Neuronal stem cell (in vitro differentiated cells): ENCODE measurements around the gene ABR.

ENCODE experiments used
- DNase-seq: peaks from one replicate; pipeline ENCODE4 v3.0.0-alpha.2; 2013; ENCODE audit warnings: low spot score
- H2AFZ ChIP-seq: one replicate; pipeline ENCODE4 v1.6.1; 2013; ENCODE audit warnings: mild to moderate bottlenecking, low read length, inconsistent platforms
- H2AK5ac ChIP-seq: 2 replicates; pipeline ENCODE4 v1.6.1; 2013; ENCODE audit warnings: low read depth, mild to moderate bottlenecking, inconsistent platforms, low read length, moderate library complexity, mixed read lengths
- H2BK120ac ChIP-seq: 2 replicates; pipeline ENCODE4 v1.6.1; 2013; ENCODE audit warnings: low read depth, mild to moderate bottlenecking, inconsistent platforms, low read length, moderate library complexity, mixed read lengths
- H2BK12ac ChIP-seq: one replicate; pipeline ENCODE4 v1.6.1; 2013; ENCODE audit warnings: low read length, inconsistent platforms
- H2BK15ac ChIP-seq: 2 replicates; pipeline ENCODE4 v1.6.1; 2013; ENCODE audit warnings: mild to moderate bottlenecking, low read length, inconsistent platforms, mixed read lengths
- H2BK5ac ChIP-seq: one replicate; pipeline ENCODE4 v1.6.1; 2013; ENCODE audit warnings: inconsistent platforms, mild to moderate bottlenecking, low read length, moderate library complexity
- H3K14ac ChIP-seq: one replicate; pipeline ENCODE4 v1.6.1; 2013; ENCODE audit warnings: low read length, inconsistent platforms
- H3K18ac ChIP-seq: 2 replicates; pipeline ENCODE4 v1.6.1; 2013; ENCODE audit warnings: low read length, inconsistent platforms
- H3K23ac ChIP-seq: 2 replicates; pipeline ENCODE4 v1.6.1; 2013; ENCODE audit warnings: low read depth, mild to moderate bottlenecking, mixed read lengths, low read length, inconsistent platforms; ENCODE audit not compliant: poor library complexity
- H3K27ac ChIP-seq: replicated peaks from 3 replicates; pipeline ENCODE4 v1.5.1; 2013; ENCODE audit warnings: low read length, inconsistent platforms
- H3K27me3 ChIP-seq, 3 experiments: 2 replicates each; pipeline ENCODE4 v1.6.1; 2013; ENCODE audit warnings: low read length in 3 of 3, mild to moderate bottlenecking in 2 of 3, inconsistent platforms in 1 of 3, low read depth in 1 of 3, mixed read lengths in 1 of 3, moderate library complexity in 1 of 3; ENCODE audit not compliant: control insufficient read depth in 3 of 3, insufficient read depth in 3 of 3
- H3K36me3 ChIP-seq, 2 donors: replicated peaks in 1 of 2; 2 replicates each; pipeline ENCODE4 v1.6.1; 2013; ENCODE audit warnings: low read length in 2 of 2; ENCODE audit not compliant: control insufficient read depth in 2 of 2, insufficient read depth in 2 of 2
- H3K4ac ChIP-seq: 2 replicates; pipeline ENCODE4 v1.6.1; 2013; ENCODE audit warnings: inconsistent platforms, mild to moderate bottlenecking, low read length, moderate library complexity
- H3K4me1 ChIP-seq, 2 donors: 1 replicate in 1 of 2; 2 replicates in 1 of 2; pipeline ENCODE4 v1.6.1; 2013; ENCODE audit warnings: low read length in 2 of 2, low read depth in 1 of 2; ENCODE audit not compliant: control insufficient read depth in 2 of 2, insufficient read depth in 1 of 2
- H3K4me2 ChIP-seq: one replicate; pipeline ENCODE4 v1.6.1; 2013; ENCODE audit warnings: mild to moderate bottlenecking, low read length, inconsistent platforms; ENCODE audit not compliant: insufficient read depth, poor library complexity, severe bottlenecking
- H3K4me3 ChIP-seq, 2 donors: 2 replicates each; pipeline ENCODE4 v1.5.1; 2013; ENCODE audit warnings: low read length in 2 of 2, mild to moderate bottlenecking in 2 of 2, inconsistent platforms in 1 of 2, moderate library complexity in 1 of 2
- H3K79me1 ChIP-seq: one replicate; pipeline ENCODE4 v1.6.1; 2013; ENCODE audit warnings: low read depth, mild to moderate bottlenecking, inconsistent platforms, low read length, moderate library complexity
- H3K9ac ChIP-seq: one replicate; pipeline ENCODE4 v1.6.1; 2013; ENCODE audit warnings: mild to moderate bottlenecking, low read depth, low read length, inconsistent platforms; ENCODE audit not compliant: poor library complexity
- H3K9me3 ChIP-seq, 2 donors: replicated peaks in 1 of 2; 2 replicates each; pipeline versions ENCODE3 to v1.6.1; 2013; ENCODE audit warnings: low read length in 2 of 2, mild to moderate bottlenecking in 2 of 2, inconsistent platforms in 1 of 2, low read depth in 1 of 2, mixed read lengths in 1 of 2, moderate library complexity in 1 of 2; ENCODE audit not compliant: control insufficient read depth in 2 of 2, insufficient read depth in 1 of 2
- H4K8ac ChIP-seq: one replicate; pipeline ENCODE4 v1.6.1; 2013; ENCODE audit warnings: low read depth, mild to moderate bottlenecking, inconsistent platforms, low read length, moderate library complexity
- H4K91ac ChIP-seq: one replicate; pipeline ENCODE4 v1.6.1; 2013; ENCODE audit warnings: low read length, low read depth, mild to moderate bottlenecking, inconsistent platforms; ENCODE audit not compliant: poor library complexity
- WGBS, 2 donors: extraction: QIAGEN DNeasy Blood & Tissue Kit; methylation state at CpG; one replicate each; pipeline ENCODE4 v1.1.7; 2013; ENCODE audit warnings: missing lambda C conversion rate in 2 of 2, mixed read lengths in 1 of 2; ENCODE audit not compliant: insufficient read length in 2 of 2, insufficient replicate concordance in 1 of 2; ENCODE audit errors: extremely low coverage in 2 of 2; 5-methylcytosine and 5-hydroxymethylcytosine counted together

Gene ABR

DNA sequence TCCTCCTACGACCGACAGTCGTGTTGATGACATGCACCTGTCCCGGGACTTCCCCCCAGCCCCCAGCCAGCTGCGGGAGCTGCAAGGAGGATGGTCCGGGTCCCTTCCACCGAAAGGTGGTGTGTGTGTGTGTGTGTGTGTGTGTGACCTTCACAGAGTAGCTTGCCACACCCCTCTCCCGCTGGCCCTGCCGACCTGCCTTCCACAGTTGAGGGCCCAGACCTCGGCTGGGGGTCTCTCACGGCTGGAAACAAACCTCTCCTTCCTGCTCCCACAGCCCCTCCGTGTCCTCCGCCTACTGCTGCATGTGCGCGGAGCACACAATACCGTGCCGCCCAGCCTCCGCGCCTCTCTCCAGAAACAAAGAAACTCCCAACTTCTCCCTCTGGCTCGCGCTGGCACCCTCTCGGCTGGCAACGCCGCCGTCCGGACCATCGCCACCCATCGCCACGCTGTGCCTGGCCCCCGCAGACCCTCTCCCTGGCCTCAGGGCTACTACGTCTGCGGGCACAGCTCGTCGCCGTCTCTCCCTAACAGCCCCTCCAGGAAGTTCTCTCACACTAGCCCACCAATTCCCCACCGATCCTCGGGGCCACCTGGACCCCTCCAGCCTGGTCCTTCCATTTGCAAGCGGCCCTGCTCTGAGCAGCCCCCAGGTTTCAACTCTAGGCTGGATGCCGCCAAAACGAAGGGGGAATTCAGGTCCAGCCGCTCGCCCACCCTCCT is 101.6 kb downstream of the ABR start:
- peak overlapping the region in 1 of 2 donors; percentile 56 for H3K4me3 ChIP-seq
- no peak overlapping the region for H3K27ac ChIP-seq
- H4K91ac ChIP-seq: no peak overlapping the region
- peak overlapping the region; percentile 96 for H3K23ac ChIP-seq
- H2BK12ac ChIP-seq: peak overlapping the region; percentile 90
- peak overlapping the region; percentile 87 for H3K18ac ChIP-seq
- H4K8ac ChIP-seq: peak overlapping the region; percentile 82
- no peaks in the 10 kb centered on the region for H3K27me3 ChIP-seq
- H3K9me3 ChIP-seq: peaks cover 0 to 2% of the 10 kb centered on the region in 2 donors
- no peak for DNase-seq
- peak overlapping the region; percentile 77 for H3K4ac ChIP-seq
- H3K36me3 ChIP-seq: peaks cover 11 to 45% of the 10 kb centered on the region in 2 donors
- peak overlapping the region; percentile 10 for H2BK120ac ChIP-seq
- H3K4me1 ChIP-seq: peaks cover 2 to 26% of the 10 kb centered on the region in 2 donors
- peak overlapping the region; percentile 98 for H2AK5ac ChIP-seq
- peak overlapping the region; percentile 42 for H2BK5ac ChIP-seq
- H2AFZ ChIP-seq: no peak overlapping the region
- H3K9ac ChIP-seq: peak overlapping the region; percentile 70
- peak overlapping the region; percentile 67 for H2BK15ac ChIP-seq
- no CpG with 5 or more reads among the region's 42 CpGs for WGBS, 2 donors
- H3K14ac ChIP-seq: peak overlapping the region; percentile 5
- peaks cover 4% of the 10 kb centered on the region for H3K79me1 ChIP-seq
- H3K4me2 ChIP-seq: peak overlapping the region; percentile 50

DNA sequence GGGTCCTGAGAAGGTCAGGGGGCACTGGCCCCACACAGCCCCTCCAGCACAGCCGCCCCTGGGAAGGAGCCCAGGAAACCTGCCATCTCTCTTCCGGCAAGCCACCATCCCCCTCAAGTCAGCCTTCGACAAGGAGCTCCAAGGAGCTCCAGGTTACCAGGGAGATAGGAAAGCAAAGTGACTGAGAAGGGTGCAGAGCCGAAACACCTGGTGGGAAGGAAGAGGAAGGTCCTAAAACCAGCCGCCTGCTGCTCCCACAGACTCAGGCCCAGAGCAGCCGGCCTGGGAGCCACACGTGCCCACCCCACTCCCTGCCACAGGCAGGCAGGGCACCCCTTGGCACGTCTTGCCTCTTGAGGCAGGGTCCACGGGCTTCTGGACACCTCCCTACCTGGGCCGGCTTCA is 102.2 kb downstream of the ABR start:
- no peak overlapping the region for H4K8ac ChIP-seq
- H4K91ac ChIP-seq: no peak overlapping the region
- H3K23ac ChIP-seq: peak overlapping the region; percentile 96
- H2AFZ ChIP-seq: no peak overlapping the region
- H3K14ac ChIP-seq: peak overlapping the region; percentile 5
- no CpG with 5 or more reads among the region's 10 CpGs for WGBS, 2 donors
- H3K4me1 ChIP-seq: peaks cover 2 to 26% of the 10 kb centered on the region in 2 donors
- H2BK5ac ChIP-seq: peak overlapping the region; percentile 42
- H3K27ac ChIP-seq: no peak overlapping the region
- H3K36me3 ChIP-seq: peaks cover 12 to 39% of the 10 kb centered on the region in 2 donors
- peak overlapping the region; percentile 50 for H3K4me2 ChIP-seq
- H2BK12ac ChIP-seq: peak overlapping the region; percentile 90
- peak overlapping the region; percentile 70 for H3K9ac ChIP-seq
- H2AK5ac ChIP-seq: peak overlapping the region; percentile 98
- no peak overlapping the region for H2BK120ac ChIP-seq
- peak overlapping the region; percentile 65 for H2BK15ac ChIP-seq
- H3K4me3 ChIP-seq: no peak overlapping the region
- DNase-seq: no peak
- H3K27me3 ChIP-seq: no peaks in the 10 kb centered on the region
- no peak overlapping the region for H3K4ac ChIP-seq
- H3K9me3 ChIP-seq: peaks cover 0 to 2% of the 10 kb centered on the region in 2 donors
- H3K79me1 ChIP-seq: peaks cover 4% of the 10 kb centered on the region
- peak overlapping the region; percentile 87 for H3K18ac ChIP-seq

DNA sequence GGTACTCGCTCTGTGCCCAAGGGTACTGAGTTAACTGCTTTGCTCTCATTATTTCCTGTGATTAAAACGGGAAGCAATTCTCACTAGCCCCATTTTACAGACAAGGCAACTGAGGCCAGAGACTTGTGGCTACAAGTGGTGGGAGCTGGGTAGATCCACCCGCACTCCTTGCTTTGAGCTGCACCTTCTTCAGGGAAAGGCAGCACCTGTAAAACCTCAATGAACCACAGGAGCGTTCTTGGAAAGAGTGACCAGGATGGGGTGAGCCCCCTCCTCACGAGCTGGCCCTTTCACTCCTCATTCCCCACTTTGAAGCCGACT is 102.8 kb downstream of the ABR start:
- no peak overlapping the region for H2BK5ac ChIP-seq
- H3K18ac ChIP-seq: no peak overlapping the region
- H3K4me1 ChIP-seq: peaks cover 2 to 26% of the 10 kb centered on the region in 2 donors
- H3K9me3 ChIP-seq: peaks cover 0 to 2% of the 10 kb centered on the region in 2 donors
- H3K4ac ChIP-seq: no peak overlapping the region
- no peak overlapping the region for H3K27ac ChIP-seq
- DNase-seq: no peak
- no peak overlapping the region for H4K91ac ChIP-seq
- H3K9ac ChIP-seq: no peak overlapping the region
- no peak overlapping the region for H2AK5ac ChIP-seq
- no peak overlapping the region for H4K8ac ChIP-seq
- H3K79me1 ChIP-seq: peaks cover 4% of the 10 kb centered on the region
- H3K23ac ChIP-seq: no peak overlapping the region
- H2BK120ac ChIP-seq: no peak overlapping the region
- no peak overlapping the region for H2BK12ac ChIP-seq
- H2BK15ac ChIP-seq: no peak overlapping the region
- no peak overlapping the region for H3K4me2 ChIP-seq
- H3K36me3 ChIP-seq: peaks cover 7 to 33% of the 10 kb centered on the region in 2 donors
- no CpG with 5 or more reads among the region's 6 CpGs for WGBS, 2 donors
- H3K4me3 ChIP-seq: no peak overlapping the region
- no peak overlapping the region for H2AFZ ChIP-seq
- no peaks in the 10 kb centered on the region for H3K27me3 ChIP-seq
- H3K14ac ChIP-seq: no peak overlapping the region

DNA sequence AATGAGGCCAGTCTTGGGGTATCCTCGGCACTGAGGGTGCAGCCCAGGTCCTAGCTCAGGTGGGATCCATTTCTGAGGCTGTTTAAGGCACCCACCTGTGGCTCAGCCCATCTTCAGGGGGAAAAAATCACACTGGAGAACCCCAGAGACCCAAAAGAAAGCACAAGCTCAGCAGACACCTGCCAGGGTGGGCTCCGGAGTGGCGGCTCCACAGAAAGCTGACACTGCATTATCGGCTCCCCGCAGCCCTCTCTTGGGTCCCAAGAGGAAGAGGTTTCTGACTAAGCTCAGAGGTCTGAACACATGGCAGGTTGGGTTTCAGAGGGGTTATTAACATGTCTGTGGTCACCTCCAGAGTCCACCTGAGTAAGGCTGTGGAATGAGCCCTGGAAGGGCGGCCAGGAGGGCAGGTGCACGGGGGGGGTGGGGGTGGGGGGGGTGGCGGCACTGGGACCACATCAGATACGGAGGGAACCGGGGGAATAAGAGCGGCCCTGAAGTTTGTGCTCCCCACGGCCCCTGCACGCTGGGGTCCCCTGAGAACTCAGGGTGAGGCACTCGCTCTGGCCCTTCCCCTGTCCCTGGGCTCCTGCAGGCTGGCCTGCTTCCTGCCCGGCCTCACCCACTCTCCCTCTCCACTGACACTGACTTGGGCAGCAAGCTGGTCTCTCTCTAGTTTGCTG is 103.3 kb downstream of the ABR start:
- Histone ChIP-seq H2AK5ac (no peak overlapping the region), H3K4me1 (peaks cover 2 to 26% of the 10 kb centered on the region in 2 donors), H3K36me3 (peaks cover 8 to 33% of the 10 kb centered on the region in 2 donors), H2BK12ac (no peak overlapping the region), H2BK15ac (no peak overlapping the region), H4K91ac (no peak overlapping the region), H2BK120ac (no peak overlapping the region), H3K4me2 (no peak overlapping the region), H3K79me1 (peaks cover 4% of the 10 kb centered on the region), H2BK5ac (no peak overlapping the region), H3K27ac (no peak overlapping the region), H3K9me3 (peaks cover 0 to 2% of the 10 kb centered on the region in 2 donors), H3K4me3 (no peak overlapping the region), H3K27me3 (no peaks in the 10 kb centered on the region), H4K8ac (no peak overlapping the region), H3K18ac (no peak overlapping the region), H3K14ac (no peak overlapping the region), H3K4ac (no peak overlapping the region), H3K23ac (no peak overlapping the region), H2AFZ (no peak overlapping the region), H3K9ac (no peak overlapping the region)
- DNase-seq: no peak
- WGBS, 2 donors: no CpG with 5 or more reads among the region's 15 CpGs
